Activated CD8-positive, alpha-beta memory T cell treated with anti-CD3 and anti-CD28 coated beads, Interleukin-2, amount 50 U/mL, for 48 hours (primary cell): ENCODE results near the gene SLC9A9.

Source experiments
- DNase-seq: peaks from one replicate; pipeline ENCODE4 v3.0.0-alpha.2; 2020

The SLC9A9 gene

DNA sequence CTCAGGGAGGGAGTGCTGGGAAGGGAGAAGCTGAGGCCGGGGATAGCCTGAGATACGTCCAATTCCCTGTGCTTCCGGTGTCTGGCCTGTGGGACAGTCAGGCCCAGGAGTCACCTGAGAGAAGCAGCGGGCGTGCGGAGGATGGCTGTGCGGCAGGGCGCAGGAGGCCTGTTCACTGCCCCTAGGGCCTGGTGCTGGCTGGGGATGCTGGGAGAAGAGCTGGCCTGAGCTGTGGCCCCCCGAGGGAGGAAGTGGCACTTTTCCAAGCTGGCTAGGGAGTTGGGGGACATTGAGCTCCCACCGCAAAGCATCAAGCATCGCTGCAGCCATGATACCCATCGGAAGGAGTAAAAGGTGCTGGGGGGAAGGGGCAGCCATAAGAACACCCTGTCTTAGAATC lies 619.9 kb downstream of the SLC9A9 start:
- no peak for DNase-seq

DNA sequence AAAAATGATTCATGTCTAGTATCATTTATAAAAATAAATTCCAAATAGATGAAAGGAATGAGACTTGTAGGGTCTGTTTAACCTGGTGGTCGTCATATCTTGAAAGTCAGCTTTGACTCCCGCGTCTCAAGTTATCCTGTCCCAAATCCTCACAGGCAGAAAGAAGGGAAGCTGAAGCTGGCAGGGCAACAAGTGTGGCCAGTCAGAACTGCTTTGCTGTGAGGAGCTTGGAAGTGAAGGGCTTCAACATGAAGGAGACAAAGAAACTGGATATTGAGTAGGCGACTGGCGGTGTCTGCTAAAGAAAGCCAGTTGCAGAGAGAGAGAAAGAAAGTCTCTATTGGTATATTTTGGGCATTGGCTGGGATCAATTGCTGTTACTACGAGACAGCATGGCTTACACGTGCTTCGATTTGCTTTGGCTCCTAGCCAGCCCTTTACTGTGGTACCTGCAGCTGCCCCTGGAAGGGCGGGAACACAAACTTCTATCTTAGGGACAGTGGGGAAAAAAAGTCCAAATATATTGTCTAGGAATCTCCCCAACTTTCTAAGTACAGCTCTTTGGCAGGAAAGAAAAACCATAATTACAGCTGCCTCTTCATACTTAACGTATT lies 621.5 kb downstream of the SLC9A9 start:
- DNase-seq = no peak

DNA sequence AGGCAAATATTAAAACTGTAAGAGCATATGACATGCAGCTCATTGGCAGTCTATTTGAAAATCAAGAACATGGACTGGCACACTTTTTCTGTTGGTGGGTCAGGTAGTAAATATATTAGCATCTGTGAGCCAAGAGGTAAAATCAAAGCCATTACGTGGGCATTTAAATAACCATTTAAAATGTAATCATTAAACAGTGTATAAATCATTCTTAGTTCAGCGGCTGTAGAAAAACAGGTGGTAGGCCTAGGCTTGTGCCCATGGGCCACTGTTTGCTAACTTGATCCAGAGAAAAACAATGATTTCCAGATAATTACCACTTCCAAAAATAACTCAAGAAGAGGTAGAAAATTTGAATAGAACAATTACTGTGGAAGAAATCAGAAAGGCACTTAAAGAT lies 623.6 kb downstream of the SLC9A9 start:
- no peak for DNase-seq

DNA sequence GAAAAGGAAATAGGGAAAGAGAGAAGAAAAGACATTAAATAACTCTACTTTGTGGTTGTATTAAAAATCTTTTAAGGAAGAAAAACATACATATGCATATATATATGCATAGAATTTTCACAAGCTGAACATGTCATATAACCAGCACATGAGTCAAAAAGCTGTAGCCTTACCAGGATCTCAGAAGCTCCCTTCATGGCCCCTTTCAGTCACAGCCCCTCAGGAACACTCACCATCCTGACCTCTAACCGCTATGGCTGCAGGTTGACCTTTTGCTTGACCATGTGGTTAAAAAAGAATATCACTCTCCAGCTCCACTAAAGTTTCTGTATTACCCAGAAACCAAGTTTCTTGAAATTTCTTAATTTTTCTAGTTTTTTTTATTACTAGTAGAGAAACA lies 625.3 kb downstream of the SLC9A9 start:
- DNase-seq = no peak

DNA sequence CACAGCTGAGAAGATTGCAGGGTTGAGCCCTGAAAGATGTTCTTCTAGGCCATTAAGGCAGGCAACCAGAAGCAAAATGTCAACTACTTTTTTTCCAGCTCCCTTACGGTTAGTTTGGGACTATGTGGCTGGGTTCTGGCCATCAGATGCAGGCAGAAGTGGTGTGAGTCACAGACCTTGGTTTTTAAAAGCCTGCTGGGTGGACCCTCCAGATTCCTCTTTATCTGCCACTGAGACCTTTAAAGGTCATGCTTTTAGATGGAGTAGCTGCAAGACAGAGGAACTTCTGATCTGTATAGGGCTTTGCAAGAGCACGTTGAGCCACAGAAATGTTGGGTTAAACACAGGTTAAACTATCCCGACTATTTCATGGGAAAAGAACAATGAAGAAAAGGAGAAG lies 625.8 kb downstream of the SLC9A9 start:
- no peak for DNase-seq

DNA sequence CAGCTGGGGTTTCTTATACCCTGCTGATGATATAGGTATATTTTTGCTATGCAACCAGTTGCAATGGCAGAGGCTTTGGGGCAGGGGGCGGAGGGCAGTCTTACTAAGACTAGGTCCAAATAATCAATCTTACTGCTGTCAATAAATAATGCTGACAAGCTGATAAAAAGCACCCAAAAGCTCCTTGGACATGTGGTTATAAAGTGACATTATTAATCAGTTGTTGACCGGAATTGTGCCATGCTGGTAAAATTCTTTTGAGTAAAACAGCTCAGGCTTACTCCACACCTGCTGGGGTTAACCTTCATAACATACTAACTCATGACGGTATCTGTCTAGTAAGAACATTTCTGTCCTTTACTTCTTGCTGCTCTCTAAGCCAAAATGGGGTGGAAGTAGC lies 626.8 kb downstream of the SLC9A9 start:
- no peak for DNase-seq

DNA sequence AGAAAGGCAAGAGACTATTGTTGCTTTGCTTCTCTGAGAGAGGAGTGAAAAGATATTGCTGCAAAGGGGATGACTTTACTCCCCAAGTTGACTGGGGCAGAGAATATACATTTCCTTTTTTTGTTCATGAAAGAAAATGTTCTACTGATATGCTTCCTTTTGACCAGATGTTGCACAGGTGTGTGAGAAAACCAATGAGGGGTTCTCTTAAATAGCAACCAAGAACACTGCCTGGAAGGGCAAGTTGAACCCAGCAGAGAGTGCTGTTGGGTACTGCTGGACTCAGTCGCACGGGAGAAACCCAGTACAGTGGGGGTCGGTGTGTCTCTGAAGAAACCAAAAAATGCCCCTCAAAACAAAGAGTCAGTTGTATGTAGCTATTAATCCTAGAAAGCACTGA lies 627.5 kb downstream of the SLC9A9 start:
- no peak for DNase-seq

DNA sequence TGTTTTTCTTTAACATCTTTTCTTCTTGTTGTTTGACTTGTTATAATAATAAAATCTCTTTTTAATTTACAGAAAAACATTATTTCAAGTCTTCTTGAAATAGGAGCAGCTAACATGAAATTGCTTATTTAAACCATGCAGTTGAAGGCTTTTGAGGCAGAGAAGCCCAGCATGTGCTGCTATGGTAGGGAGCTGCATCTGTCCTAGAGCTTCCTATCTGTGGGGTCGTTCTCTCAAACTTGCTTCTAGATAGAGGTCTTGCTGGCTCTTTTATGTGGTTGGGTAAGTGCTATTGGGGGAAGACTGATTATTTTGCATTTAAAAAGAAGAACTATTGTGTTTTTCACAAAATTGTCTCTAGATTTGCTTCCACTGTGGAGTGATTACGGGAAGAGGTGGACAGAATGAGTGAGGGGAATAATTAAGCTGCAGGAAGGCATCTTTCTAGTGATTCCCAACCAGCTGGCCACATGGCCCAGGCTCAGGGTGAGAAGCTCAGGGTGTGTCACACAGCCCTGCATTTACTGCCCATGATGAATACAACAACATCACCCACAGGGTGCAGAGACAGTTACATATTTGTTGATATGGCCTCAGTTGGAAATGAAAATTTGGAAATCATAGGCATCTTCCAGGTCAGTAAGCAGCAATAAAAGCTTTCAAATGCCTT lies 630.0 kb downstream of the SLC9A9 start:
- DNase-seq = no peak

DNA sequence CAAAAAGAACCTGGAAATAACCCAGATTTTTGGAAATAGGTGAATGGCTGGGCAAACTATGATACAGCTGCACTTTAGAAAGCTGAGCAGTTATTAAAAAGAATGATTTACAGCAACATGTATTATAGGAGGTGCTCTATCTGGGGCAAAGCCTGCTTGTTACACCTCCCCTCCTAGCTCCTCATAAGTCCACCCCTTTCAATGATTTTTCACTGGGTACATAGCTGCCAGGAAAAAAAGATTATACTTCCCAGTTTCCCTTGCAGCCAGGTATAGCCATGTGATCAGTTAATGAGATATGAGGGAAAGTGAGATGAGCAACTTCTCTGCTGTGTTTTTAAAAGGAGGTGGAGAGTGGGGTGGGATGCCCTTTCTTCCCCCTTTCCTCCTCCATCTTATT lies 631.0 kb downstream of the SLC9A9 start:
- DNase-seq = no peak

DNA sequence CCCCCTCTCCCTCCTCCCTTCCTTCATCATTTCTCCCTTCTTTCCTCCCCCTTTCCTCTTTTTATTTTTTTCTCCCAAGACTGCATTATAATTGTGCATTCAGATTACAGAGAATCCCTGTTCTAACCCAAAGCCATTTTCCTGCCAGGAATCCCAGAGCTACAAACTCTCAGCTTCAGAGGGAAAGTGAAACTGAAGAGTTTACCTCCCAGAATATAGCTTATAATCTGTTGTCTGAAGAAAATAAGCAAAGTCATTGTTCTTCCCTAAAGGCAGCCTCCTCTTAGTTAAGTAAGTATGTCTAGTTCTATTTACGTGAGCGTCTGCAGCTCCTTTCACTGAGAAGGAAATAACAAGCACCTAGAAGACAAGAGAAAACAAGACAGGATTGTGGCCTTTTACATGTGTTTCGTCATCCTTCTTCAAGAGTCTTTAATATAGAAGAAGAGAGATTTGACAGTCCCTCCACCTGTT lies 631.5 kb downstream of the SLC9A9 start:
- no peak for DNase-seq
